HG02981 (cell line): ENCODE data around the gene NBAS.
A peak's percentile ranks its signal among the peaks of the same experiment; 100 is the strongest.
"Not testable (repeated sequence)": the region's sequence is repeated elsewhere in the genome, so short reads cannot be mapped to it uniquely, and the experiment has no call there.

ENCODE experiments used
- ATAC-seq: cut with Tn5 transposase; IDR thresholded peaks from one replicate; pipeline ENCODE4 v1.9.1; 2021; ENCODE audit warnings: mild to moderate bottlenecking, moderate library complexity; ENCODE audit not compliant: unreplicated experiment

NBAS gene

DNA sequence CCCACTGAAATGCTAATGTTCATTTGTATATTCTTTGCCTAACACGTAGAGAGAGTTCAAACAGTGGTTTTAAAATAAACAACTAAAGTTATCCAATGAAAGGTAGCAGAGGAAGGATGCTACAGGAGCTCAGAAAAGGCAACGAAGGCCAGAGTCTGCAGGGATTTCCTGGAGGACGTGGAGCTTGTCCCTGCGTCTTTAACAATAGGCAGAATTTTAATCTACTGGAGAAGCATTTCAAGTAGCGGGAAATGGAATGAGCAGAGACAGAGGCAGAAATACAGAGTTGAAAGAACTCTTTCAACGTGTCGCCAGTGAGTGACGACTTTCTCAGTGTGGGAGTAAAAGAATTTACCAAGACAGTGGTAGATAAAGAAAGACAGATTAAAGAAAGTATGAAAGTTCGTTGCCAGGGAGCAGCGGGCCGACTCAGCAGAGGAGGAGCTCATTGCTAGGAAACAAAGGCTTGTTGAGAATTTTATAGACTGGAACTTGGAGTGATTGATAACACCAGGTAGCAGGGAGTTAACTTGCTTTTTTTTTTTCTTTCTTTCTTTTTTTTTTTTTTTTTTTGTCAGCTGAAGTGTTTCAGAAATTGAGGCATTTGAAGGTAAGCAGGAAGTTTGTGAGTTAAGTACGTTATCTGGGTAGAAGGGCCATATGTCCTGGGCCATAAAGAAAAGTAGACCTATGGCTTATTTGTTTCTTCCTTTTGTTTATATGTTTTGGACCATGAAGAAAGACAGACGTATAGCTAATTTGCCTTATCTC is 625 bp upstream of the NBAS start:
- peak; percentile 8 for ATAC-seq

DNA sequence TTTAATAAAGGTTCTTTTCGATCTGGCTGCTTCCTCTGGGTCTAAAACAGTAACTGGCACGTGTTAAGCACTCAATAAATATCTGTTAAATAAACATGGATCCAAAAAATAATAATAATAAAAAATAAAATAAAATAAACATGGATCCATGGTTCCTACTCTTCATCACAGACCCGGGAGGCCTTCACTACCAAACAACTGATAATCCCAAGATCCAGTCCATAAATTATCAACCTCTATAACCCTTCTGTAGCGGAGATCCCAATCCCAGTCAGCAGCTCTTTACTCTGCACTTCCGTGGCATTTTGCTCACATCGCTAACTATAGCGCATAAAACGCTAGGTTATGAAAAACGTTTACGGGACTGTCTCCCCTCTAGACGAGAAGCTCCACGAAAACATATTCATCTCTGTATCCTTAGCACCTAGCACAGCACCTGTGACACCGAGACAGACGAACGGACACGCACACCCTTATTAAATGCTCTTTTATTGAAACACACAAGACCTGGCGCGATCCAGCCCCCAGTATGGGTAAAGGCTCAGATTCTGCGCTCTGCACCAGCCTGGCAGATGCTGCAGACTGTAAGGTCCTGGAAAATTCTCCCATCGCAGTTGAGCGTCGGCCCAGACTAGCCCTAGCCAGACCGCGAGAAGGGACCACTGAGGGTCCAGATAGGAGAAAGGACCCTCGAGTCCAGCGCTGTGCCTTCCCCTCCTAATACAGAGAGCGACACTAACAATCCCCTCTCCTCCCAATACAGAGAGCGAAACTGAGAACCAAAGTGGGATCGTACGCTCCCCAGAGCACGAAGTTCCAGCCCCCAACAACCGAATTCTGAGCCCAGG is 770 bp downstream of the NBAS start:
- ATAC-seq: peak; percentile 41

GRCh38 chr2:15559379-15560139 is 1.6 kb downstream of the NBAS start:
- no peak for ATAC-seq

- no peak for ATAC-seq
These were observed 3.2 kb downstream of the NBAS start for GRCh38 chr2:15557887-15558311.

DNA sequence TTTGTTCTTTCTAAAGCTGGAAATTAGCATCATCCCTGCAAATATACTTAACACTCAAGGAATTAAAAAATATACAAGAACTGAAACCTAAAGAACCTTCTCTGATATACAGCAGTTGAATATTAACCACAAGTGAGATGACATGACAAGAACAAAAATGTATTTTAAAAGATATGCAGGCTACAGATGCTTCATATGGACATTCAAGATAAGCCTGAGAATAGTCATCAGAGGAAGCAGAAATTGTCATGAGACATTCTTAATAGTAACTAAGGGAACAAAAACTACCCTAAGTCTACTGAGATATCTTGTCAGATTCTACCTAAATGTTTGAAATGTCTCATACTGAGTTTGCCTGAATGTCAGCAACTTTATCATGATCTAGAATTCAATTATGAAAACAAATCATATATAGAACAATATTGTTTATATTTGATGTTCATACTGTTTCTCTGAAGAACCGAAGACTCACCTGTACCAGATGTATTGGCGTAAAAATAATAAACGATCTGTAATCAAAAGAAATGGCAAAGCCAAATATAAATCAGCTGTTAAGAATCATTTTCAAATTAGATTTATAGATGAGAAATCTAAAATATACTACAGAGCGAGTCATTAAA is 4.7 kb downstream of the NBAS start:
- no peak for ATAC-seq

DNA sequence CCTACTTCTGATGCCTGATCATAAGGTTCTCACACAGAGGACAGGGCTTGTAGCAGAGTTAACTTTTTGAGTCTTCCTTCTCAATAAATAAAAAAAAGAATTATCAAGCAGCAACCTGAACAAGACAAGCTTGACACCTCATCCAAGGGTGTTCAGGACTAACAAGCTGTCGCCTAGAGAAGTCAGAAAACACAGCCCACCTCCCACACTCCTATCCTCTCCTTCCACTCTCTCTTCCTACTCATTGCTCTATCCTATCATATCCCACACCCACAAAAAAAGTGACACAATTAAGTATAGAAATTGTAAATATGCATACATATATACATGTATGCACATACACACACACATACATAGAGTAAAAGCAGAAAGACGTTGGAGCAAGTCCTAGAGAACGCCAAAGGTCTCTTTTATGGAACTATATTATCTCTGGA is 5.4 kb downstream of the NBAS start:
- no peak for ATAC-seq

DNA sequence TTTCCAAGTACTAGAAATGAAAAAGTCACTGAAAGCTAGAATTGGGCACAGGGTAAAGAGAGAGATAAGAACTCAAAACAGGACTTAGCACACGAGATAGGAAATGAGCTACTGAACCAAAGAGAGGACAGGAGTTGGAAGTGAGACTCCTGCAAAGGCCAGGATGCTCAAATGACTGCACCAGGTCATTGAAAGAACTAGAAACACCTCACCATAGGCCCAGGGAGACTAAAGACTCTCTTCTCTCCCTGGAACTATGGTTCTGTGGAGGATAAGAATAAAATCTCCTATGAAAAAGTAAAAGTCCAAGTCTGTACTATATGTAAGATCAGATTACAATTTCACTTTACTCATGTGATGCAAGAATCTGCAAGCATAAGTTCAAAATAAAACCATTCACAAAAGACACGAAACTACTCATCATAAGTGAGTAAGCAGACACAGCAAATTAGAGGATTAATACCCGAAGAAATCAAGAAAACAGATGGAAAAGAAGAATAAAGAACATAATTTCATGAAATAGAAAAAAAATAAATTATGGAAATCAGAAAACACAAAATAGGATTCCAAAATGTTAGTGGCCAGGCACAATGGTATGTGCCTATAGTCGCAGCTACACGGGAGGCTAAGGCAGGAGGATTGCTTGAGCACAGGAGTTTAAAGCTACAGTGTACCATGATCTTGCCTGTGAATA is 6.5 kb downstream of the NBAS start:
- ATAC-seq: no peak

DNA sequence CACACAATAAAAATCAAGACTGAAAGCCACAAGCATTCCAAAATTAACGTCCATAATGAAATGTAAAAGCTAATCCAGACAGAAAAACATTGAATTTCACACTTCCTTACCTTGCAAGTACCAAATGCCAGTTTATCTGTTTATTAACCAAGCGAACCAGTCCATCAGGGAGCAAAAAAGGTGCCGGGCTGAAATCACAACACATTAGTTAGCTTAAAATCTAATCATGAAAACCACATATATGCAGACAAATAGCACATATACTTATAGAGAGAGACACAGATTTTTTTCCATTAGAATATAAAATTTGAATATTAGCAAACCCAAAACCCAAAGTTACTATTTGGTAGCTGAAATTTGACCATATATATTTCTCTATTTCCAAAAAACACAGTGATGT is 7.2 kb downstream of the NBAS start:
- no peak for ATAC-seq

- ATAC-seq: no peak
These were observed 7.6 kb downstream of the NBAS start for GRCh38 chr2:15553519-15553918.

DNA sequence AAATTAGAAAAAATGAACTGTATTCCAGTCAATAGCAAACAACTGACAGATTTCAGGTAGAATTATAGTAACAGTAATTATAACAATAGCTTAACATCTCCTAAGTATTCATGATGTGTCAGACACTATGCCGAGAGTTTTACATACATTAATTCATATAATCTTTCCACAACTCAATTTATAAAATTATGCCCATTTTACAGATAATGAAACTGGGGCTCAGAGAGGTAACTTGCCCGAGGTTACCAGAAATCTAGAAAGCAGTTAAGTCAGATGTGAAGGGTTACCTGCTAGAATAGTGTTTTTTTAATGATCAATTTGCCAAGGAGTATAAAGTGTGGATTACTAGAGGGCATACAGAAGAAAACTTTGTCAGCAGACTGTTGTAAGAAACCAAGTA is 12.2 kb downstream of the NBAS start:
- ATAC-seq: no peak

GRCh38 chr2:15547115-15547876 is 13.8 kb downstream of the NBAS start:
- ATAC-seq: no peak

DNA sequence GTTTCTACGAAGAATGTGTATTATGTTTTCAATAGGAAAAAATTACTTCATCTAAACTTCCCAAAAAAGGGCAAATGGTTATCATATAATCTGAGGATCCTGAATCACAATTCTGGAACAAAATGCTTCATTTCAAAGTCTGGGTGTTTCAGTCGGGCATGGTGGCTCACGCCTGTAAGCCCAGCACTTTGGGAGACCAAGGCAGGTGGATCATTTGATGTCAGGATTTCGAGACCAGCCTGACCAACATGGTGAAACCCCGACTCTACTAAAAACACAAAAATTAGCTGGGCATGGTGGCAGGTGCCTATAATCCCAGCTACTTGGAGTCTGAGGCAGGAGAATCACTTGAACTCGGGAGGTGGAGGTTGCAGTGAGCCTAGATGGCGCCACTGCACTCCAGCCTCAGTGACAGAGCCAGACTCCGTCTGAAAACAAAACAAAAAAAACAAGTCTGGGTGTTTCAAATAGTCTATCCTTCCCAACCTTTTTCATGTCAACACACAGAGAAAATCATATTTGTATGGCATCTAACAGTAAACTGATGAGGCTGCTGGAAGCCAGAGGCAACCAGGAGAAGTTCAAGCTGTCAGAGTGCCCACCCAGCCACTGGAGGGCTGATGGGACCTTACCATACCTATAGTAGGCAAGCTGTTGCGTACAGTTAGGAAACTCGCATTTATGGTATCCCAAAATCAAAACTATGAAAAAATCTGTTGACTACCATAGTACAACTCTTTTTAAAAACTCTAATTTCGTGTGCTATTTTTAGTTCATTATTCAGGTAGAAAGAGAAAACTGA is 14.6 kb downstream of the NBAS start:
- no peak for ATAC-seq

- ATAC-seq: no peak
These were observed 16.9 kb downstream of the NBAS start for GRCh38 chr2:15544227-15544626.

DNA sequence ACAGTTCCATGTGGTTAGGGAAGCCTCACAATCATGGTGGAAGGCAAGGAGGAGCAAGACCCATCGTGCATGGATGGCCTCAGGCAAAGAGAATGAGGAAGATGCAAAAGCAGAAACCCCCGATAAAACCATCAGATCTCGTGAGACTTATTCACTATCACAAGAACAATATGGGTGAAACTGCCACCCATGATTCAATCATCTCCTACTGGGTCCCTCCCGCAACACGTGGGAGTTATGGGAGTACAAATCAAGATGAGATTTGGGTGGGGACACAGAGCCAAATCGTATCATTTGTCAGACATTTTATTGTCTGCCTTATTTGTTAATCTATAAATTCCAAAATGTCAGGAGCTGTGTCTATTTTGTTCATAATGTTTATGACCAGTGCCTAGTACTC is 17.6 kb downstream of the NBAS start:
- no peak for ATAC-seq

DNA sequence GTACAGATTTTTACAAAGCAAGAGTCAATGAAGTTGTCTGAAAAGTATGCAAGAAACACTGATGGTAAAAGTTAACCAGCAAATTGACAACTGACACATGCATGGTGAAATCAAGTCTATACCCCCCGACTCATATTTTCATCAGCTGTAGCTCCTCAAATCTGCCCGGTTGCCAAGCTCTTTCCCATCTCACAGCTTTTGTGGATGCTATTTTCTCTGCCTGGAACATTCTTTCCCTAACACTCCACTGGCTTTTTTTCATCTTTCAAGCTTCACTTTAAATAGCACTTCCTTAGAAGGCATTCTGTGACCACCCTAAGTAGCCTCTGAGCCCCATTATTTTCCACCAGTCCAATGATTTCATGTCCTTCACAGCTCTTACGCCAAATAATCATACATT is 18.1 kb downstream of the NBAS start:
- ATAC-seq: no peak

- ATAC-seq: not testable (repeated sequence)
These were observed 18.9 kb downstream of the NBAS start for GRCh38 chr2:15542269-15542668.

- peak; percentile 24 for ATAC-seq
These were observed 20.6 kb downstream of the NBAS start for GRCh38 chr2:15540523-15540922.

- ATAC-seq: peak; percentile 85
These were observed 21.1 kb downstream of the NBAS start for GRCh38 chr2:15539999-15540398.

- ATAC-seq: no peak
These were observed 22.3 kb downstream of the NBAS start for GRCh38 chr2:15538792-15539191.
